A549 (cell line): ENCODE data around the gene PDXK.

Experiments
- CBX2 ChIP-seq: fragments of 200-600 bp; sonication (generic); IDR thresholded peaks from 2 replicates; pipeline ENCODE4 v1.6.1; 2016; ENCODE audit warnings: low read depth, mild to moderate bottlenecking, borderline replicate concordance
- EP300 ChIP-seq, 2 experiments: fragments of >200 bp; sonication (Bioruptor Twin); formaldehyde crosslinking; IDR thresholded peaks; 2 replicates in 1 of 2; 3 replicates in 1 of 2; pipeline ENCODE4 v1.6.1; 2016 to 2017
- FOSL2 ChIP-seq, 2 experiments: fragments of 450-650 bp in 1 of 2; fragments of >200 bp in 1 of 2; sonication (Bioruptor Twin) in 1 of 2; formaldehyde crosslinking; IDR thresholded peaks; 2 replicates each; pipeline versions ENCODE4 v1.5.0 to v1.6.1; 2016 to 2020; ENCODE audit warnings: mild to moderate bottlenecking in 1 of 2, moderate library complexity in 1 of 2
- MAFK ChIP-seq: fragments of 450-650 bp; IDR thresholded peaks from 2 replicates; pipeline ENCODE4 v1.6.1; 2014; ENCODE audit not compliant: partially characterized antibody
- MAX ChIP-seq: IDR thresholded peaks from 2 replicates; pipeline ENCODE4 v1.6.1; 2012
- MAZ ChIP-seq: fragments of 150-350 bp; IDR thresholded peaks from 2 replicates; pipeline ENCODE4 v1.6.1; 2014; ENCODE audit warnings: antibody characterized with exemption, low read depth, low read length, borderline replicate concordance
- NR3C1 ChIP-seq: fragments of >200 bp; sonication (Bioruptor Twin); formaldehyde crosslinking; IDR thresholded peaks from 3 replicates; pipeline ENCODE4 v1.6.1; 2017
- POLR2A ChIP-seq: IDR thresholded peaks from 2 replicates; pipeline ENCODE4 v1.6.1; 2012; ENCODE audit warnings: mild to moderate bottlenecking, low read length
- USF2 ChIP-seq: fragments of 450-650 bp; IDR thresholded peaks from 2 replicates; pipeline ENCODE4 v1.6.1; 2014; ENCODE audit warnings: antibody characterized with exemption
- TF ChIP-seq, protein P1 (sequence below): fragments of >200 bp; sonication (Bioruptor Twin); formaldehyde crosslinking; IDR thresholded peaks from 3 replicates; pipeline ENCODE4 v1.5.1; 2016
- TF ChIP-seq, protein P2 (sequence below): fragments of >200 bp; sonication (Bioruptor Twin); formaldehyde crosslinking; IDR thresholded peaks from 2 replicates; pipeline ENCODE4 v1.6.1; 2016
- TF ChIP-seq, protein P3 (sequence below): fragments of 150-350 bp; IDR thresholded peaks from 2 replicates; pipeline ENCODE4 v1.6.1; 2014; ENCODE audit warnings: low read depth, mild to moderate bottlenecking, low read length
- TF ChIP-seq, protein P4 (sequence below): fragments of 200-600 bp; sonication (generic); IDR thresholded peaks from 2 replicates; pipeline ENCODE4 v1.6.1; 2016; ENCODE audit warnings: antibody characterized with exemption, mild to moderate bottlenecking, moderate library complexity
- TF ChIP-seq, protein P5 (sequence below): fragments of 250-450 bp; sonication (Bioruptor Pico); IDR thresholded peaks from 2 replicates; pipeline ENCODE4 v1.5.0; 2021; ENCODE audit warnings: mild to moderate bottlenecking, moderate library complexity, borderline replicate concordance

DNA sequence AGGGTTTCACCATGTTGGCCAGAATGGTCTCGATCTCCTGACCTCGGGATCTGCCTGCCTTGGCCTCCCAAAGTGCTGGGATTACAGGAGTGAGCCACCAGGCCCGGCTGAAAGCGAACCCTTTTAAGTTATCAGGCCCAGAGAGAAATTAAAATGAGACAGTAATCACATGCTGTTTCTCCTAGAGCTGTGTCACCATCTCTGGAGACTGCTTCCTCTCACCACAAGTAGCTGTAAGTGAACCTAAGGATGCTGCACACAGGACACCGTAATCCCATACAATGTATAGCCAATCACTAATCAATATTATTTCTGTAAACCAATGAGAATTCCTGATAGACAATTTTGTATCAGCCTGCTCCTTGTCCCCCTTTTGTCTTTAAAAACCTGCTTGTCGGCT lies 62.9 kb downstream of the PDXK start:
- no peak for TF ChIP-seq EP300 (IDR thresholded peaks at IDR 0.05)
- TF ChIP-seq, protein P1, sequence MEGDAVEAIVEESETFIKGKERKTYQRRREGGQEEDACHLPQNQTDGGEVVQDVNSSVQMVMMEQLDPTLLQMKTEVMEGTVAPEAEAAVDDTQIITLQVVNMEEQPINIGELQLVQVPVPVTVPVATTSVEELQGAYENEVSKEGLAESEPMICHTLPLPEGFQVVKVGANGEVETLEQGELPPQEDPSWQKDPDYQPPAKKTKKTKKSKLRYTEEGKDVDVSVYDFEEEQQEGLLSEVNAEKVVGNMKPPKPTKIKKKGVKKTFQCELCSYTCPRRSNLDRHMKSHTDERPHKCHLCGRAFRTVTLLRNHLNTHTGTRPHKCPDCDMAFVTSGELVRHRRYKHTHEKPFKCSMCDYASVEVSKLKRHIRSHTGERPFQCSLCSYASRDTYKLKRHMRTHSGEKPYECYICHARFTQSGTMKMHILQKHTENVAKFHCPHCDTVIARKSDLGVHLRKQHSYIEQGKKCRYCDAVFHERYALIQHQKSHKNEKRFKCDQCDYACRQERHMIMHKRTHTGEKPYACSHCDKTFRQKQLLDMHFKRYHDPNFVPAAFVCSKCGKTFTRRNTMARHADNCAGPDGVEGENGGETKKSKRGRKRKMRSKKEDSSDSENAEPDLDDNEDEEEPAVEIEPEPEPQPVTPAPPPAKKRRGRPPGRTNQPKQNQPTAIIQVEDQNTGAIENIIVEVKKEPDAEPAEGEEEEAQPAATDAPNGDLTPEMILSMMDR, result no peak
- no peak for TF ChIP-seq MAX
- TF ChIP-seq FOSL2 (IDR thresholded peaks at IDR 0.05), result no peak
- no peak for TF ChIP-seq FOSL2 (CRISPR knock-in tag; IDR thresholded peaks at IDR 0.05)
- TF ChIP-seq USF2, result no peak
- TF ChIP-seq, protein P2, sequence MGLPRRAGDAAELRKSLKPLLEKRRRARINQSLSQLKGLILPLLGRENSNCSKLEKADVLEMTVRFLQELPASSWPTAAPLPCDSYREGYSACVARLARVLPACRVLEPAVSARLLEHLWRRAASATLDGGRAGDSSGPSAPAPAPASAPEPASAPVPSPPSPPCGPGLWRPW, result no peak
- TF ChIP-seq, protein P3, sequence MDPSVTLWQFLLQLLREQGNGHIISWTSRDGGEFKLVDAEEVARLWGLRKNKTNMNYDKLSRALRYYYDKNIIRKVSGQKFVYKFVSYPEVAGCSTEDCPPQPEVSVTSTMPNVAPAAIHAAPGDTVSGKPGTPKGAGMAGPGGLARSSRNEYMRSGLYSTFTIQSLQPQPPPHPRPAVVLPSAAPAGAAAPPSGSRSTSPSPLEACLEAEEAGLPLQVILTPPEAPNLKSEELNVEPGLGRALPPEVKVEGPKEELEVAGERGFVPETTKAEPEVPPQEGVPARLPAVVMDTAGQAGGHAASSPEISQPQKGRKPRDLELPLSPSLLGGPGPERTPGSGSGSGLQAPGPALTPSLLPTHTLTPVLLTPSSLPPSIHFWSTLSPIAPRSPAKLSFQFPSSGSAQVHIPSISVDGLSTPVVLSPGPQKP, result no peak
- no peak for TF ChIP-seq MAFK
- TF ChIP-seq NR3C1, result no peak
- TF ChIP-seq, protein P4, sequence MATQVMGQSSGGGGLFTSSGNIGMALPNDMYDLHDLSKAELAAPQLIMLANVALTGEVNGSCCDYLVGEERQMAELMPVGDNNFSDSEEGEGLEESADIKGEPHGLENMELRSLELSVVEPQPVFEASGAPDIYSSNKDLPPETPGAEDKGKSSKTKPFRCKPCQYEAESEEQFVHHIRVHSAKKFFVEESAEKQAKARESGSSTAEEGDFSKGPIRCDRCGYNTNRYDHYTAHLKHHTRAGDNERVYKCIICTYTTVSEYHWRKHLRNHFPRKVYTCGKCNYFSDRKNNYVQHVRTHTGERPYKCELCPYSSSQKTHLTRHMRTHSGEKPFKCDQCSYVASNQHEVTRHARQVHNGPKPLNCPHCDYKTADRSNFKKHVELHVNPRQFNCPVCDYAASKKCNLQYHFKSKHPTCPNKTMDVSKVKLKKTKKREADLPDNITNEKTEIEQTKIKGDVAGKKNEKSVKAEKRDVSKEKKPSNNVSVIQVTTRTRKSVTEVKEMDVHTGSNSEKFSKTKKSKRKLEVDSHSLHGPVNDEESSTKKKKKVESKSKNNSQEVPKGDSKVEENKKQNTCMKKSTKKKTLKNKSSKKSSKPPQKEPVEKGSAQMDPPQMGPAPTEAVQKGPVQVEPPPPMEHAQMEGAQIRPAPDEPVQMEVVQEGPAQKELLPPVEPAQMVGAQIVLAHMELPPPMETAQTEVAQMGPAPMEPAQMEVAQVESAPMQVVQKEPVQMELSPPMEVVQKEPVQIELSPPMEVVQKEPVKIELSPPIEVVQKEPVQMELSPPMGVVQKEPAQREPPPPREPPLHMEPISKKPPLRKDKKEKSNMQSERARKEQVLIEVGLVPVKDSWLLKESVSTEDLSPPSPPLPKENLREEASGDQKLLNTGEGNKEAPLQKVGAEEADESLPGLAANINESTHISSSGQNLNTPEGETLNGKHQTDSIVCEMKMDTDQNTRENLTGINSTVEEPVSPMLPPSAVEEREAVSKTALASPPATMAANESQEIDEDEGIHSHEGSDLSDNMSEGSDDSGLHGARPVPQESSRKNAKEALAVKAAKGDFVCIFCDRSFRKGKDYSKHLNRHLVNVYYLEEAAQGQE, result no peak
- TF ChIP-seq MAZ, result no peak
- no peak for TF ChIP-seq POLR2A
- TF ChIP-seq, protein P5, sequence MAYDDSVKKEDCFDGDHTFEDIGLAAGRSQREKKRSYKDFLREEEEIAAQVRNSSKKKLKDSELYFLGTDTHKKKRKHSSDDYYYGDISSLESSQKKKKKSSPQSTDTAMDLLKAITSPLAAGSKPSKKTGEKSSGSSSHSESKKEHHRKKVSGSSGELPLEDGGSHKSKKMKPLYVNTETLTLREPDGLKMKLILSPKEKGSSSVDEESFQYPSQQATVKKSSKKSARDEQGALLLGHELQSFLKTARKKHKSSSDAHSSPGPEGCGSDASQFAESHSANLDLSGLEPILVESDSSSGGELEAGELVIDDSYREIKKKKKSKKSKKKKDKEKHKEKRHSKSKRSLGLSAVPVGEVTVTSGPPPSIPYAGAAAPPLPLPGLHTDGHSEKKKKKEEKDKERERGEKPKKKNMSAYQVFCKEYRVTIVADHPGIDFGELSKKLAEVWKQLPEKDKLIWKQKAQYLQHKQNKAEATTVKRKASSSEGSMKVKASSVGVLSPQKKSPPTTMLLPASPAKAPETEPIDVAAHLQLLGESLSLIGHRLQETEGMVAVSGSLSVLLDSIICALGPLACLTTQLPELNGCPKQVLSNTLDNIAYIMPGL (CRISPR knock-in tag), result no peak
- no peak for TF ChIP-seq CBX2
